Activated naive CD4-positive, alpha-beta T cell treated with anti-CD3 and anti-CD28 coated beads for 36 hours (primary cell): ENCODE measurements around the gene KCNK10. TPM values are rescaled to one million over a fixed set of nuclear protein-coding genes. Genes with fewer than 3 reads are reported as not detected.

Experiments
- CTCF ChIA-PET: fragments of 350-600 bp; sonication (Branson Sonifier 250); formaldehyde crosslinking; loops from one replicate; lab custom pipeline; 2021; ENCODE audit warnings: antibody characterized with exemption; lab: Charles Lee
- DNase-seq: peaks from one replicate; pipeline ENCODE4 v3.0.0-alpha.2; 2020
- H3K27ac Mint-ChIP-seq: one replicate; pipeline ENCODE4 v1.8.0; 2021; ENCODE audit warnings: mild to moderate bottlenecking, mixed read lengths
- H3K27me3 Mint-ChIP-seq: one replicate; pipeline ENCODE4 v1.8.0; 2021; ENCODE audit warnings: low read depth, mixed read lengths
- H3K36me3 Mint-ChIP-seq: one replicate; pipeline ENCODE4 v1.8.0; 2021; ENCODE audit warnings: low read depth, mixed read lengths
- H3K4me1 Mint-ChIP-seq: one replicate; pipeline ENCODE4 v1.8.0; 2021; ENCODE audit warnings: low read depth, mixed read lengths
- H3K4me3 Mint-ChIP-seq: one replicate; pipeline ENCODE4 v1.8.0; 2021; ENCODE audit warnings: mild to moderate bottlenecking, moderate library complexity, mixed read lengths
- H3K9me3 Mint-ChIP-seq: one replicate; pipeline ENCODE4 v1.8.0; 2021; ENCODE audit warnings: mixed read lengths
- intact Hi-C: fragments of 100-400 bp; cut with micrococcal nuclease; formaldehyde crosslinking; loops from one replicate; pipeline ENCODE4 v1.15.1; 2023
- total RNA-seq, 2 experiments: library from RNA; stranded (reverse); gene quantifications; one replicate each; pipeline ENCODE4 v1.2.3, GENCODE V29; 2021

Gene KCNK10
- total RNA-seq, 2 experiments from 2014 or later = not detected

- intact Hi-C loops = loop anchor here (1.0 to 5.0 kb wide), 5 partner anchors 45 to 678 kb away; partner anchors contain the start of gene ZC3H14
- Mint-ChIP-seq H3K27ac (no peak overlapping the region), H3K4me1 (peaks cover 5% of the 10 kb centered on the region), H3K9me3 (no peaks in the 10 kb centered on the region), H3K4me3 (no peak overlapping the region), H3K36me3 (no peaks in the 10 kb centered on the region), H3K27me3 (peaks cover 11% of the 10 kb centered on the region)
- CTCF ChIA-PET = interaction anchor here (0.7 to 2.7 kb wide), 24 partner anchors 9 to 300 kb away, joined by 3 to 17 read pairs (median 4); partner anchors contain the start of gene GALC
- DNase-seq = no peak
Observed at GRCh38 chr14:88188745-88189416, 134.2 kb downstream of the KCNK10 start.

GRCh38 chr14:88185843-88186242 lies 137.2 kb downstream of the KCNK10 start:
- Mint-ChIP-seq H3K36me3 (no peaks in the 10 kb centered on the region), H3K9me3 (no peaks in the 10 kb centered on the region), H3K4me1 (peaks cover 9% of the 10 kb centered on the region), H3K27me3 (peaks cover 9% of the 10 kb centered on the region), H3K4me3 (no peak overlapping the region), H3K27ac (no peak overlapping the region)
- intact Hi-C loops = loop anchor here (5.0 kb wide), 3 partner anchors 251 to 681 kb away; partner anchors contain the start of gene ZC3H14
- CTCF ChIA-PET = interaction anchor here (2.1 kb wide), 1 partner anchor 17 kb away, joined by 7 read pairs; no protein-coding TSS in a partner anchor
- DNase-seq = no peak

GRCh38 chr14:88184956-88185355 lies 138.1 kb downstream of the KCNK10 start:
- CTCF ChIA-PET = interaction anchor here (0.6 kb wide), 1 partner anchor 51 kb away, joined by 5 read pairs; no protein-coding TSS in a partner anchor
- Mint-ChIP-seq H3K36me3 (no peaks in the 10 kb centered on the region), H3K9me3 (no peaks in the 10 kb centered on the region), H3K4me1 (peaks cover 9% of the 10 kb centered on the region), H3K27me3 (peaks cover 9% of the 10 kb centered on the region), H3K27ac (no peak overlapping the region), H3K4me3 (no peak overlapping the region)
- intact Hi-C loops = loop anchor here (5.0 kb wide), 3 partner anchors 252 to 682 kb away; partner anchors contain the start of gene ZC3H14
- no peak for DNase-seq

GRCh38 chr14:88181072-88181471 lies 142.0 kb downstream of the KCNK10 start:
- H3K27ac Mint-ChIP-seq = no peak overlapping the region
- H3K4me1 Mint-ChIP-seq = peaks cover 4% of the 10 kb centered on the region

GRCh38 chr14:88179716-88180115 lies 143.4 kb downstream of the KCNK10 start:
- Mint-ChIP-seq H3K4me1 (peaks cover 4% of the 10 kb centered on the region), H3K9me3 (no peaks in the 10 kb centered on the region), H3K36me3 (no peaks in the 10 kb centered on the region), H3K4me3 (no peak overlapping the region), H3K27me3 (no peaks in the 10 kb centered on the region), H3K27ac (no peak overlapping the region)
- CTCF ChIA-PET = interaction anchor here (1.0 to 2.8 kb wide), 2 partner anchors 9 to 11 kb away, joined by 6 to 8 read pairs; no protein-coding TSS in a partner anchor
- no peak for DNase-seq
- intact Hi-C loops = no loop called here

More at GRCh38 chr14:88181072-88181471, 142.0 kb downstream of the KCNK10 start:
- H3K36me3 Mint-ChIP-seq = no peaks in the 10 kb centered on the region
- no peaks in the 10 kb centered on the region for H3K9me3 Mint-ChIP-seq
- H3K4me3 Mint-ChIP-seq = no peak overlapping the region
- DNase-seq = peak; percentile 5
- no peaks in the 10 kb centered on the region for H3K27me3 Mint-ChIP-seq
- intact Hi-C loops = no loop called here
- CTCF ChIA-PET = interaction anchor here (0.6 to 2.8 kb wide), 3 partner anchors 8 to 235 kb away, joined by 3 to 8 read pairs (median 3); no protein-coding TSS in a partner anchor

GRCh38 chr14:88170333-88170732 lies 152.7 kb downstream of the KCNK10 start:
- intact Hi-C loops = no loop called here
- H3K27me3 Mint-ChIP-seq = peaks cover 10% of the 10 kb centered on the region
- H3K27ac Mint-ChIP-seq = no peak overlapping the region
- no peaks in the 10 kb centered on the region for H3K4me1 Mint-ChIP-seq
- no peak for DNase-seq
- no peaks in the 10 kb centered on the region for H3K36me3 Mint-ChIP-seq
- no peak overlapping the region for H3K4me3 Mint-ChIP-seq
- H3K9me3 Mint-ChIP-seq = no peaks in the 10 kb centered on the region
- CTCF ChIA-PET = interaction anchor here (0.9 to 3.1 kb wide), 4 partner anchors 153 to 424 kb away, joined by 3 to 41 read pairs (median 4); no protein-coding TSS in a partner anchor

- DNase-seq = peak; percentile 69
- H3K36me3 Mint-ChIP-seq = no peaks in the 10 kb centered on the region
- CTCF ChIA-PET = interaction anchor here (0.5 to 3.1 kb wide), 34 partner anchors 9 to 364 kb away, joined by 3 to 41 read pairs (median 4); partner anchors contain the start of gene GPR65
- intact Hi-C loops = loop anchor here (1.0 kb wide), 4 partner anchors 155 to 363 kb away; no protein-coding TSS in a partner anchor
- no peaks in the 10 kb centered on the region for H3K9me3 Mint-ChIP-seq
- H3K4me1 Mint-ChIP-seq = no peaks in the 10 kb centered on the region
- H3K27ac Mint-ChIP-seq = no peak overlapping the region
- peaks cover 10% of the 10 kb centered on the region for H3K27me3 Mint-ChIP-seq
- no peak overlapping the region for H3K4me3 Mint-ChIP-seq
Observed at GRCh38 chr14:88168498-88169165, 154.4 kb downstream of the KCNK10 start.

GRCh38 chr14:88168025-88168424 lies 155.0 kb downstream of the KCNK10 start:
- Mint-ChIP-seq H3K27ac (no peak overlapping the region), H3K36me3 (no peaks in the 10 kb centered on the region), H3K9me3 (no peaks in the 10 kb centered on the region), H3K27me3 (peaks cover 10% of the 10 kb centered on the region), H3K4me3 (no peak overlapping the region), H3K4me1 (no peaks in the 10 kb centered on the region)
- no peak for DNase-seq
- intact Hi-C loops = loop anchor here (1.0 kb wide), 4 partner anchors 155 to 363 kb away; no protein-coding TSS in a partner anchor
- CTCF ChIA-PET = interaction anchor here (0.5 to 3.1 kb wide), 27 partner anchors 9 to 363 kb away, joined by 3 to 41 read pairs (median 5); partner anchors contain the start of gene GPR65

- no peak overlapping the region for H3K4me3 Mint-ChIP-seq
- no peak for DNase-seq
- H3K4me1 Mint-ChIP-seq = no peaks in the 10 kb centered on the region
- peaks cover 7% of the 10 kb centered on the region for H3K27me3 Mint-ChIP-seq
- CTCF ChIA-PET = interaction anchor here (0.6 kb wide), 1 partner anchor 27 kb away, joined by 6 read pairs; no protein-coding TSS in a partner anchor
- H3K9me3 Mint-ChIP-seq = no peaks in the 10 kb centered on the region
- no peaks in the 10 kb centered on the region for H3K36me3 Mint-ChIP-seq
- no peak overlapping the region for H3K27ac Mint-ChIP-seq
- intact Hi-C loops = no loop called here
Observed at GRCh38 chr14:88166616-88167015, 156.5 kb downstream of the KCNK10 start.

GRCh38 chr14:88164906-88165534 lies 158.0 kb downstream of the KCNK10 start:
- peak; percentile 18 for DNase-seq
- CTCF ChIA-PET = interaction anchor here (0.6 kb wide), 1 partner anchor 295 kb away, joined by 3 read pairs; no protein-coding TSS in a partner anchor
- H3K36me3 Mint-ChIP-seq = no peaks in the 10 kb centered on the region
- peaks cover 2% of the 10 kb centered on the region for H3K27me3 Mint-ChIP-seq
- no peak overlapping the region for H3K27ac Mint-ChIP-seq
- intact Hi-C loops = no loop called here
- H3K9me3 Mint-ChIP-seq = no peaks in the 10 kb centered on the region
- no peaks in the 10 kb centered on the region for H3K4me1 Mint-ChIP-seq
- H3K4me3 Mint-ChIP-seq = no peak overlapping the region

- H3K4me1 Mint-ChIP-seq = no peaks in the 10 kb centered on the region
- CTCF ChIA-PET = interaction anchor here (0.7 to 2.5 kb wide), 2 partner anchors 85 to 218 kb away, joined by 3 to 10 read pairs; no protein-coding TSS in a partner anchor
- H3K4me3 Mint-ChIP-seq = no peak overlapping the region
- H3K27ac Mint-ChIP-seq = no peak overlapping the region
- no peaks in the 10 kb centered on the region for H3K36me3 Mint-ChIP-seq
- no peaks in the 10 kb centered on the region for H3K9me3 Mint-ChIP-seq
- no peak for DNase-seq
- H3K27me3 Mint-ChIP-seq = peaks cover 5% of the 10 kb centered on the region
- intact Hi-C loops = no loop called here
Observed at GRCh38 chr14:88163731-88164255, 159.3 kb downstream of the KCNK10 start.
